A549 treated with dexamethasone at 1 μM for 4 hours (cell line): ENCODE data around the gene EDIL3. TPM values are rescaled to one million over a fixed set of nuclear protein-coding genes. Genes with fewer than 3 reads are reported as not detected.

Experiments
- total RNA-seq: library from RNA; stranded (reverse); fragments of 200-300 nt; extraction: Qiagen RNA extraction; gene quantifications from 5 replicates; pipeline ENCODE4 v1.2.3, GENCODE V29; 2022

The EDIL3 gene
- total RNA-seq: 0.09 to 0.29 TPM (median 0.20 TPM) in 5 replicates

DNA sequence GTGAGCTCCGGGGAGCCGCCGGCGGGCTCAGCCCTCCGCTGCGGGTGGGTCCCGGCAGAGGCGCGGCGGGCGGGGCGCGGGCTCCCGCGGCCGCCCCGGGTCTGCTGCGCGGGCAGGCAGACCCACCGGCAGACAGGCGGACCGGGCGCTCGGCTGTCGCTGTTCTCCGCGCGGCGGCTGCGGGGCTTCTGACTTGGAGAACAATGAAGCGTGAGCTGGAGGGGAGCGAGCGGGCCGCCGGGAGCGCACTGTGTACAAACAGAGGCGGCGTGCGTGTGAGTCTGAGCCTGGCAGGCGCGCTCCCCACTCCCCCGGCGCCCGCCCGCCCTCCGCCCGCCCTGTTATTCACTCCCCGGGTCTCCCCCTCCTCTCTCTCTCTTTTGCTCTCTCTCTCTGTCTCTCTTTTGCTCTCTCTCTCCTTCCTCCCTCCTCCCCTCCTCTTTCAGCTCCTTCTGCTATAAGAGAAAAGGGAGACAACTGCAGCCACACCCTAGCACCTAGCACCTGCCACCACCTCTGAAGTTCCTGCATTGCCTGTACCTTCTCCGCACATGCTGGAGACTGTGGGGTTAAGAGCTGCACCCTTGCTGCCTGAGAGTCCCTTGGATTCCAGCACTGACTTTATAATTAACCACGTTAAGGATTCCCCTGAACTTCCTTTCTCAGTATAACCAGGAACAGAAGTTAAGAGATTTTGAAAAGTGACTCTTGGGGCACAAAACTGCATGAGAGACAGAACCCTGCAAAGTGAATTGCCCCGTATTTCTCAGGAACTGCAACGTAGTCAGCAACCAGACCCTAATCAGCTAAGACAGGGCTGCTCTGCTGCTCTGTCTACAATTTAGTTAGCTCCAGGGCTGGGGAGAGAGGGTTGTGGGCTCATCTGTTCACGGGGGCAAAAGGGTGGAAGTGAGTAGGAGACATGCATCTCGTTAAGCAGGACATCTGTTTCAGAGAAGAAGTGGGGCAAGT is at the start of gene EDIL3:
TSS of gene EDIL3 (minus strand) at position 277 of the 972 bp plus-strand sequence. CDS start 506 bp downstream, outside the sequence.

